GM12878 (cell line): ENCODE measurements around the gene CALN1. TPM values are rescaled to one million over a fixed set of nuclear protein-coding genes. Genes with fewer than 3 reads are reported as not detected.

ENCODE experiments used
- ATAC-seq: fragments of 200-7000 bp; cut with Tn5 transposase; 3 replicates; pipeline ENCODE4 v1.9.1; 2020; ENCODE audit warnings: mild to moderate bottlenecking, moderate library complexity
- BruUV-seq: library from RNA; stranded (reverse); fragments of 400-500 nt; replicated peaks from 2 replicates; lab custom pipeline; 2021; lab: Mats Ljungman, UMichigan
- CTCF ChIA-PET: fragments of 300-600 bp; sonication (Branson Sonifier 250); formaldehyde crosslinking; extraction: SDS; loops from one replicate; lab custom pipeline; 2021; ENCODE audit warnings: inconsistent platforms; lab: Yijun Ruan, JAX
- POLR2A ChIA-PET: fragments of 350-600 bp; formaldehyde crosslinking; extraction: SDS; loops from one replicate; lab custom pipeline; 2021; ENCODE audit warnings: inconsistent platforms; lab: Charles Lee
- RAD21 ChIA-PET: fragments of 300-600 bp; sonication (Branson Sonifier 250); formaldehyde crosslinking; loops from one replicate; lab custom pipeline; 2023; ENCODE audit warnings: antibody characterized with exemption; ENCODE audit not compliant: unreplicated experiment; lab: Charles Lee
- SMC1A ChIA-PET: fragments of 300-600 bp; sonication (Branson Sonifier 250); formaldehyde crosslinking; loops from one replicate; lab custom pipeline; 2023; ENCODE audit not compliant: unreplicated experiment, uncharacterized antibody; lab: Charles Lee
- DNase-seq: peaks from one replicate; pipeline ENCODE4 v3.0.0-alpha.2; 2011; ENCODE audit warnings: low read depth, low spot score
- FAIRE-seq: peaks from 3 replicates; lab custom pipeline; 2011; peaks lifted over from hg19 to GRCh38; lab: Jason Lieb, UNC
- H2AFZ ChIP-seq: 2 replicates; pipeline ENCODE4 v1.6.0; 2011; ENCODE audit warnings: low read depth, low read length, control low read depth; ENCODE audit not compliant: control insufficient read depth
- H3K27ac ChIP-seq: 2 replicates; pipeline ENCODE4 v1.5.1; 2011; ENCODE audit warnings: control low read depth; ENCODE audit not compliant: control insufficient read depth, insufficient read depth
- H3K27me3 ChIP-seq, 2 experiments: replicated peaks in 1 of 2; 2 replicates each; pipeline versions ENCODE4 v1.6.0 to v1.6.1; 2011; ENCODE audit warnings: low read length in 1 of 2; ENCODE audit not compliant: control insufficient read depth in 2 of 2, insufficient read depth in 2 of 2
- H3K36me3 ChIP-seq, 2 experiments: 2 replicates each; pipeline ENCODE4 v1.5.1; 2011; ENCODE audit warnings: low read length in 1 of 2; ENCODE audit not compliant: control insufficient read depth in 2 of 2, insufficient read depth in 2 of 2
- H3K4me1 ChIP-seq: 2 replicates; pipeline ENCODE4 v1.6.1; 2011; ENCODE audit warnings: mild to moderate bottlenecking, low read length, moderate library complexity, mixed read lengths; ENCODE audit not compliant: control insufficient read depth, insufficient read depth
- H3K4me2 ChIP-seq: 2 replicates; pipeline ENCODE4 v1.6.0; 2011; ENCODE audit warnings: control low read depth; ENCODE audit not compliant: control insufficient read depth, insufficient read depth
- H3K4me3 ChIP-seq: fragments of 200-600 bp; sonication (generic); 2 replicates; pipeline ENCODE4 v1.5.1; 2016
- H3K79me2 ChIP-seq: 2 replicates; pipeline ENCODE4 v1.6.0; 2011; ENCODE audit warnings: low read length; ENCODE audit not compliant: control insufficient read depth, insufficient read depth
- H3K9ac ChIP-seq: 2 replicates; pipeline ENCODE4 v1.8.0; 2011; ENCODE audit warnings: low read length, control low read depth, mixed read lengths; ENCODE audit not compliant: control insufficient read depth, insufficient read depth
- H3K9me3 ChIP-seq: replicated peaks from 3 replicates; pipeline ENCODE4 v1.5.1; 2011; ENCODE audit warnings: mild to moderate bottlenecking, low read length; ENCODE audit not compliant: control insufficient read depth, insufficient read depth
- H4K20me1 ChIP-seq: 2 replicates; pipeline ENCODE4 v1.6.0; 2011; ENCODE audit not compliant: control insufficient read depth, insufficient read depth
- CBX3 ChIP-seq: fragments of 200-600 bp; sonication (generic); IDR thresholded peaks from 2 replicates; pipeline ENCODE4 v1.6.1; 2016; ENCODE audit warnings: low read depth, borderline replicate concordance
- CHD4 ChIP-seq: fragments of 200-600 bp; sonication (generic); IDR thresholded peaks from 2 replicates; pipeline ENCODE4 v1.6.1; 2016; ENCODE audit warnings: mild to moderate bottlenecking
- CREM ChIP-seq: IDR thresholded peaks from 2 replicates; pipeline ENCODE4 v1.6.1; 2014; ENCODE audit warnings: antibody characterized with exemption, low read depth
- EZH2 ChIP-seq: IDR thresholded peaks from 2 replicates; pipeline ENCODE4 v1.6.1; 2012; ENCODE audit warnings: low read depth, mild to moderate bottlenecking, control low read depth, inconsistent platforms, low read length, borderline replicate concordance; ENCODE audit not compliant: control insufficient read depth
- HDGF ChIP-seq: fragments of 450-650 bp; IDR thresholded peaks from 2 replicates; pipeline ENCODE4 v1.6.1; 2016; ENCODE audit warnings: antibody characterized with exemption
- NFYA ChIP-seq: IDR thresholded peaks from 2 replicates; pipeline ENCODE4 v1.6.1; 2011; ENCODE audit warnings: low read depth, mild to moderate bottlenecking, low read length, improper control_type of control experiment, borderline replicate concordance
- NRF1 ChIP-seq: conservative IDR thresholded peaks from 2 replicates; pipeline ENCODE4 v1.6.1; 2011; ENCODE audit warnings: mild to moderate bottlenecking, low read depth, low read length, improper control_type of control experiment
- PAX8 ChIP-seq: fragments of 450-650 bp; IDR thresholded peaks from 2 replicates; pipeline ENCODE4 v1.6.1; 2017; ENCODE audit warnings: mild to moderate bottlenecking, moderate library complexity
- RAD51 ChIP-seq: fragments of 450-650 bp; IDR thresholded peaks from 2 replicates; pipeline ENCODE4 v1.6.1; 2016; ENCODE audit warnings: moderate library complexity, mild to moderate bottlenecking, inconsistent platforms
- RFX5 ChIP-seq: IDR thresholded peaks from 2 replicates; pipeline ENCODE4 v1.6.1; 2011; ENCODE audit warnings: low read depth, low read length, improper control_type of control experiment
- RUNX3 ChIP-seq: IDR thresholded peaks from 2 replicates; pipeline ENCODE4 v1.6.1; 2012; ENCODE audit warnings: low read length, inconsistent platforms
- SMARCA5 ChIP-seq: fragments of 450-650 bp; IDR thresholded peaks from 2 replicates; pipeline ENCODE4 v1.6.1; 2017; ENCODE audit warnings: mild to moderate bottlenecking
- WRNIP1 ChIP-seq: IDR thresholded peaks from 2 replicates; pipeline ENCODE4 v1.6.1; 2011; ENCODE audit warnings: low read depth, low read length, improper control_type of control experiment, borderline replicate concordance
- YY1 ChIP-seq: IDR thresholded peaks from 2 replicates; pipeline ENCODE4 v1.6.1; 2011; ENCODE audit warnings: low read depth, mild to moderate bottlenecking, low read length
- ZSCAN29 ChIP-seq: fragments of 450-650 bp; IDR thresholded peaks from 2 replicates; pipeline ENCODE4 v1.6.1; 2017; ENCODE audit warnings: mild to moderate bottlenecking, moderate library complexity
- WGBS: methylation state at CpG from one replicate; pipeline ENCODE4 v1.1.6; 2016; ENCODE audit warnings: low lambda C conversion rate; ENCODE audit not compliant: insufficient replicate concordance, insufficient coverage; ENCODE audit errors: missing lambda C conversion rate; 5-methylcytosine and 5-hydroxymethylcytosine counted together
- in situ Hi-C: fragments of 300-500 bp; cut with MboI; formaldehyde crosslinking; loops from 9 replicates; pipeline ENCODE4 v1.14.3; 2018; ENCODE audit warnings: mixed read lengths
- intact Hi-C: fragments of 100-400 bp; cut with micrococcal nuclease; formaldehyde crosslinking; loops from one replicate; pipeline ENCODE4 v1.14.2; 2022; ENCODE audit not compliant: unreplicated experiment
- polyA plus RNA-seq, 11 experiments: library from polyadenylated mRNA; depleted of rRNA in 4 of 11; unstranded in 6 of 11; stranded (reverse) in 5 of 11; fragments of >200 nt; fragmentation: Nextera tagmentation in 4 of 11; fragmentation: Illumina TruSeq in 1 of 11; extraction: Ambion mirVana in 4 of 11; extraction: Trizol in 1 of 11; gene quantifications; 1 replicate in 1 of 11; 2 replicates in 10 of 11; pipeline versions ENCODE4 v1.2.1 to v1.2.3, GENCODE V29; 2011 to 2016; ENCODE audit warnings: inconsistent platforms in 2 of 11, missing spikeins in 2 of 11, low read depth in 1 of 11
- total RNA-seq, 4 experiments: library from RNA; depleted of rRNA in 3 of 4; stranded (reverse); fragments of >200 nt in 3 of 4; fragmentation: Illumina TruSeq in 1 of 4; extraction: Trizol in 1 of 4; gene quantifications; 2 replicates each; pipeline versions ENCODE4 v1.2.1 to v1.2.3, GENCODE V29; 2013 to 2021
- TF ChIP-seq, protein P1 (sequence below): IDR thresholded peaks from 2 replicates; pipeline ENCODE4 v1.6.1; 2012; ENCODE audit warnings: improper control_type of control experiment, low read depth, low read length; ENCODE audit not compliant: insufficient replicate concordance
- TF ChIP-seq, protein P2 (sequence below): IDR thresholded peaks from 2 replicates; pipeline ENCODE4 v1.6.1; 2011; ENCODE audit warnings: low read depth, mild to moderate bottlenecking, low read length, moderate library complexity, borderline replicate concordance; ENCODE audit errors: extremely low read depth
- TF ChIP-seq, protein P3 (sequence below): fragments of 450-650 bp; IDR thresholded peaks from 2 replicates; pipeline ENCODE4 v1.6.1; 2018; ENCODE audit warnings: mild to moderate bottlenecking, low read depth, moderate library complexity; ENCODE audit not compliant: partially characterized antibody

CALN1 gene
- total and polyA plus RNA-seq, 10 of the 15 experiments (the other 5 are each of a cell fraction or from before 2014, with no cell fraction given): 0.48 to 15.3 (median 1.6) TPM

DNA sequence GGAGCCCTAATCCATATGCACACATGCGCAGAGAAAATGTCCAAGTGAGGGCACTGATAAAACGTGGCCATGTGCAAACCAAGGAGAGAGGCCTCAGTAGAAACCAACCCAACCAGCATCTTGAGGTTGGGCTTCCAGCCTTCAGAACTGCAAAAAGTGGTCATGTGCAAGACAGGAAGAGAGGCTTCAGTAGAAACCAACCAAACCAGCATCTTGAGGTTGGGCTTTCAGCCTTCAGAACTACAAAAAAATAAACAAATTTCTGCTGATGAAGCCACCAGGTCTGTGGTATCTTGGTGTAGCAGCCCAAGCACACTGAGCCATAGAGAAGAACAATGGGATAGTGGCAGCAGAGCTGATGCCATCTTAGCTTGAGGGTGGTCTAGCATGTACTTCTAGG, 371.5 kb downstream of the CALN1 start:
- in situ Hi-C loops: no loop called here
- H3K27me3 ChIP-seq: no peaks in the 10 kb centered on the region
- no peak overlapping the region for H3K4me2 ChIP-seq
- no peak overlapping the region for H3K4me3 ChIP-seq
- no peak overlapping the region for H3K9ac ChIP-seq
- intact Hi-C loops: no loop called here
- ATAC-seq (no peak), FAIRE-seq (no peak), DNase-seq (no peak)
- no peak overlapping the region for H2AFZ ChIP-seq
- H4K20me1 ChIP-seq: no peaks in the 10 kb centered on the region
- no peak for TF ChIP-seq ZSCAN29
- TF ChIP-seq EZH2: no peak
- TF ChIP-seq RUNX3: no peak
- TF ChIP-seq, protein P1, sequence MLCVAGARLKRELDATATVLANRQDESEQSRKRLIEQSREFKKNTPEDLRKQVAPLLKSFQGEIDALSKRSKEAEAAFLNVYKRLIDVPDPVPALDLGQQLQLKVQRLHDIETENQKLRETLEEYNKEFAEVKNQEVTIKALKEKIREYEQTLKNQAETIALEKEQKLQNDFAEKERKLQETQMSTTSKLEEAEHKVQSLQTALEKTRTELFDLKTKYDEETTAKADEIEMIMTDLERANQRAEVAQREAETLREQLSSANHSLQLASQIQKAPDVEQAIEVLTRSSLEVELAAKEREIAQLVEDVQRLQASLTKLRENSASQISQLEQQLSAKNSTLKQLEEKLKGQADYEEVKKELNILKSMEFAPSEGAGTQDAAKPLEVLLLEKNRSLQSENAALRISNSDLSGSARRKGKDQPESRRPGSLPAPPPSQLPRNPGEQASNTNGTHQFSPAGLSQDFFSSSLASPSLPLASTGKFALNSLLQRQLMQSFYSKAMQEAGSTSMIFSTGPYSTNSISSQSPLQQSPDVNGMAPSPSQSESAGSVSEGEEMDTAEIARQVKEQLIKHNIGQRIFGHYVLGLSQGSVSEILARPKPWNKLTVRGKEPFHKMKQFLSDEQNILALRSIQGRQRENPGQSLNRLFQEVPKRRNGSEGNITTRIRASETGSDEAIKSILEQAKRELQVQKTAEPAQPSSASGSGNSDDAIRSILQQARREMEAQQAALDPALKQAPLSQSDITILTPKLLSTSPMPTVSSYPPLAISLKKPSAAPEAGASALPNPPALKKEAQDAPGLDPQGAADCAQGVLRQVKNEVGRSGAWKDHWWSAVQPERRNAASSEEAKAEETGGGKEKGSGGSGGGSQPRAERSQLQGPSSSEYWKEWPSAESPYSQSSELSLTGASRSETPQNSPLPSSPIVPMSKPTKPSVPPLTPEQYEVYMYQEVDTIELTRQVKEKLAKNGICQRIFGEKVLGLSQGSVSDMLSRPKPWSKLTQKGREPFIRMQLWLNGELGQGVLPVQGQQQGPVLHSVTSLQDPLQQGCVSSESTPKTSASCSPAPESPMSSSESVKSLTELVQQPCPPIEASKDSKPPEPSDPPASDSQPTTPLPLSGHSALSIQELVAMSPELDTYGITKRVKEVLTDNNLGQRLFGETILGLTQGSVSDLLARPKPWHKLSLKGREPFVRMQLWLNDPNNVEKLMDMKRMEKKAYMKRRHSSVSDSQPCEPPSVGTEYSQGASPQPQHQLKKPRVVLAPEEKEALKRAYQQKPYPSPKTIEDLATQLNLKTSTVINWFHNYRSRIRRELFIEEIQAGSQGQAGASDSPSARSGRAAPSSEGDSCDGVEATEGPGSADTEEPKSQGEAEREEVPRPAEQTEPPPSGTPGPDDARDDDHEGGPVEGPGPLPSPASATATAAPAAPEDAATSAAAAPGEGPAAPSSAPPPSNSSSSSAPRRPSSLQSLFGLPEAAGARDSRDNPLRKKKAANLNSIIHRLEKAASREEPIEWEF: no peak
- TF ChIP-seq, protein P2, sequence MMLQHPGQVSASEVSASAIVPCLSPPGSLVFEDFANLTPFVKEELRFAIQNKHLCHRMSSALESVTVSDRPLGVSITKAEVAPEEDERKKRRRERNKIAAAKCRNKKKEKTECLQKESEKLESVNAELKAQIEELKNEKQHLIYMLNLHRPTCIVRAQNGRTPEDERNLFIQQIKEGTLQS: no peak
- TF ChIP-seq SMARCA5: no peak
- TF ChIP-seq WRNIP1: no peak
- TF ChIP-seq CREM: no peak
- no peak for TF ChIP-seq RAD51
- TF ChIP-seq HDGF: no peak
- no peak for TF ChIP-seq PAX8
- TF ChIP-seq NFYA: no peak
- TF ChIP-seq YY1: no peak
- no peak for TF ChIP-seq RFX5
- no peak for TF ChIP-seq CBX3
- TF ChIP-seq, protein P3, sequence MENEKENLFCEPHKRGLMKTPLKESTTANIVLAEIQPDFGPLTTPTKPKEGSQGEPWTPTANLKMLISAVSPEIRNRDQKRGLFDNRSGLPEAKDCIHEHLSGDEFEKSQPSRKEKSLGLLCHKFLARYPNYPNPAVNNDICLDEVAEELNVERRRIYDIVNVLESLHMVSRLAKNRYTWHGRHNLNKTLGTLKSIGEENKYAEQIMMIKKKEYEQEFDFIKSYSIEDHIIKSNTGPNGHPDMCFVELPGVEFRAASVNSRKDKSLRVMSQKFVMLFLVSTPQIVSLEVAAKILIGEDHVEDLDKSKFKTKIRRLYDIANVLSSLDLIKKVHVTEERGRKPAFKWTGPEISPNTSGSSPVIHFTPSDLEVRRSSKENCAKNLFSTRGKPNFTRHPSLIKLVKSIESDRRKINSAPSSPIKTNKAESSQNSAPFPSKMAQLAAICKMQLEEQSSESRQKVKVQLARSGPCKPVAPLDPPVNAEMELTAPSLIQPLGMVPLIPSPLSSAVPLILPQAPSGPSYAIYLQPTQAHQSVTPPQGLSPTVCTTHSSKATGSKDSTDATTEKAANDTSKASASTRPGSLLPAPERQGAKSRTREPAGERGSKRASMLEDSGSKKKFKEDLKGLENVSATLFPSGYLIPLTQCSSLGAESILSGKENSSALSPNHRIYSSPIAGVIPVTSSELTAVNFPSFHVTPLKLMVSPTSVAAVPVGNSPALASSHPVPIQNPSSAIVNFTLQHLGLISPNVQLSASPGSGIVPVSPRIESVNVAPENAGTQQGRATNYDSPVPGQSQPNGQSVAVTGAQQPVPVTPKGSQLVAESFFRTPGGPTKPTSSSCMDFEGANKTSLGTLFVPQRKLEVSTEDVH: no peak
- no peak for TF ChIP-seq NRF1
- no peak for TF ChIP-seq CHD4
- no peaks in the 10 kb centered on the region for H3K79me2 ChIP-seq
- H3K4me1 ChIP-seq: no peaks in the 10 kb centered on the region
- SMC1A ChIA-PET: no interaction called here
- BruUV-seq: no TSS peak
- CTCF ChIA-PET: no interaction called here
- no peak overlapping the region for H3K27ac ChIP-seq
- RAD21 ChIA-PET: no interaction called here
- no peaks in the 10 kb centered on the region for H3K36me3 ChIP-seq
- POLR2A ChIA-PET: no interaction called here
- no peaks in the 10 kb centered on the region; the same call in 2 of the 3 replicates for H3K9me3 ChIP-seq
- 46% methylated on average over 2 of the region's 2 CpGs for WGBS
